ENCODE data around the gene FOXN3.

GRCh38 chr14:89445273-89445973, 28.4 kb upstream of the FOXN3 start:
- TF ChIP-seq, protein P1, sequence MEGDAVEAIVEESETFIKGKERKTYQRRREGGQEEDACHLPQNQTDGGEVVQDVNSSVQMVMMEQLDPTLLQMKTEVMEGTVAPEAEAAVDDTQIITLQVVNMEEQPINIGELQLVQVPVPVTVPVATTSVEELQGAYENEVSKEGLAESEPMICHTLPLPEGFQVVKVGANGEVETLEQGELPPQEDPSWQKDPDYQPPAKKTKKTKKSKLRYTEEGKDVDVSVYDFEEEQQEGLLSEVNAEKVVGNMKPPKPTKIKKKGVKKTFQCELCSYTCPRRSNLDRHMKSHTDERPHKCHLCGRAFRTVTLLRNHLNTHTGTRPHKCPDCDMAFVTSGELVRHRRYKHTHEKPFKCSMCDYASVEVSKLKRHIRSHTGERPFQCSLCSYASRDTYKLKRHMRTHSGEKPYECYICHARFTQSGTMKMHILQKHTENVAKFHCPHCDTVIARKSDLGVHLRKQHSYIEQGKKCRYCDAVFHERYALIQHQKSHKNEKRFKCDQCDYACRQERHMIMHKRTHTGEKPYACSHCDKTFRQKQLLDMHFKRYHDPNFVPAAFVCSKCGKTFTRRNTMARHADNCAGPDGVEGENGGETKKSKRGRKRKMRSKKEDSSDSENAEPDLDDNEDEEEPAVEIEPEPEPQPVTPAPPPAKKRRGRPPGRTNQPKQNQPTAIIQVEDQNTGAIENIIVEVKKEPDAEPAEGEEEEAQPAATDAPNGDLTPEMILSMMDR (IDR thresholded peaks at IDR 0.05; ENCODE audit: low read depth, low read length): no peak
- TF ChIP-seq EZH2phosphoT487 (IDR thresholded peaks at IDR 0.05; ENCODE audit: low read depth): no peak

Measured in OCI-LY3 (cell line).